Small intestine (tissue), 7 donors: Measurements from ENCODE around the gene ZNF511. TPM values are rescaled to one million over a fixed set of nuclear protein-coding genes. Genes with fewer than 3 reads are reported as not detected.
"Not testable (repeated sequence)": the region's sequence is repeated elsewhere in the genome, so short reads cannot be mapped to it uniquely, and the experiment has no call there.

Source experiments
- DNase-seq, 2 donors: peaks; one replicate each; pipeline versions ENCODE4 v3.0.0 to v3.0.0-alpha.2; 2013
- FAIRE-seq: peaks from 2 replicates; lab custom pipeline; 2012; peaks lifted over from hg19 to GRCh38; lab: Jason Lieb, UNC
- H3K27ac ChIP-seq, 3 donors: one replicate each; pipeline ENCODE4 v1.5.1; 2013; ENCODE audit warnings: low read length in 2 of 3, mild to moderate bottlenecking in 2 of 3, control low read depth in 1 of 3, inconsistent platforms in 1 of 3, low read depth in 1 of 3, moderate library complexity in 1 of 3
- H3K27me3 ChIP-seq, 3 donors: one replicate each; pipeline ENCODE4 v1.6.1; 2013; ENCODE audit warnings: low read length in 3 of 3, inconsistent platforms in 1 of 3; ENCODE audit not compliant: control insufficient read depth in 3 of 3, insufficient read depth in 3 of 3
- H3K36me3 ChIP-seq, 3 donors: one replicate each; pipeline ENCODE4 v1.6.1; 2013; ENCODE audit warnings: low read length in 3 of 3, inconsistent platforms in 1 of 3, low read depth in 1 of 3, mild to moderate bottlenecking in 1 of 3, moderate library complexity in 1 of 3; ENCODE audit not compliant: control insufficient read depth in 3 of 3, insufficient read depth in 2 of 3
- H3K4me1 ChIP-seq, 3 donors: one replicate each; pipeline ENCODE4 v1.6.1; 2013; ENCODE audit warnings: low read length in 2 of 3, inconsistent platforms in 1 of 3, low read depth in 1 of 3, mild to moderate bottlenecking in 1 of 3, moderate library complexity in 1 of 3; ENCODE audit not compliant: control insufficient read depth in 3 of 3, insufficient read depth in 2 of 3
- H3K4me3 ChIP-seq, 3 donors: one replicate each; pipeline ENCODE4 v1.5.1; 2013; ENCODE audit warnings: low read length in 3 of 3, control low read depth in 1 of 3, inconsistent platforms in 1 of 3, low read depth in 1 of 3, mild to moderate bottlenecking in 1 of 3, moderate library complexity in 1 of 3
- H3K9me3 ChIP-seq, 2 donors: one replicate each; pipeline ENCODE4 v1.6.1; 2013; ENCODE audit warnings: low read depth in 1 of 2, low read length in 1 of 2; ENCODE audit not compliant: control insufficient read depth in 2 of 2, insufficient read depth in 1 of 2
- WGBS, 3 donors: extraction: QIAGEN DNeasy Blood & Tissue Kit; methylation state at CpG; one replicate each; pipeline ENCODE4 v1.1.7; 2013; 5-methylcytosine and 5-hydroxymethylcytosine counted together
- polyA plus RNA-seq, 4 donors: library from polyadenylated mRNA; stranded (reverse) in 3 of 4; unstranded in 1 of 4; fragments of 200-250 nt in 3 of 4; fragments of 120-200 nt in 1 of 4; gene quantifications; one replicate each; pipeline versions ENCODE4 v1.2.1 to v1.2.3, GENCODE V29; 2013
- donor health status: healthy with polysubstance abuse.
- donor health status: control.
- donor health status: control.
- donor health status: Bipolar disorder and iron deficiency.
- donor health status: healthy.

The ZNF511 gene
- polyA plus RNA-seq, 4 donors = 21.8 to 61.5 (median 48.8) TPM

GRCh38 chr10:133316732-133317131 is 8.0 kb downstream of the ZNF511 start:
- Histone ChIP-seq H3K4me3 (no peak overlapping the region), H3K36me3 (peaks cover 0 to 18% (median 4%) of the 10 kb centered on the region in 3 donors), H3K4me1 (no peaks in the 10 kb centered on the region), H3K27me3 (peaks cover 0 to 6% (median 5%) of the 10 kb centered on the region in 3 donors), H3K27ac (no peak overlapping the region), H3K9me3 (no peaks in the 10 kb centered on the region)
- DNase-seq (no peak), FAIRE-seq (no peak)
- WGBS, 3 donors = 82 to 86% (median 83%) methylated on average over 7 of the region's 7 CpGs

GRCh38 chr10:133318494-133319127 is 9.9 kb downstream of the ZNF511 start:
- no peak overlapping the region for H3K27ac ChIP-seq
- WGBS, 3 donors = 6 to 11% (median 9%) methylated on average over 42 to 51 of the region's 51 CpGs
- H3K4me1 ChIP-seq = no peaks in the 10 kb centered on the region
- no peak for FAIRE-seq
- DNase-seq = peak; percentile 49 to 81
- H3K27me3 ChIP-seq = peaks cover 0 to 6% (median 5%) of the 10 kb centered on the region in 3 donors
- H3K9me3 ChIP-seq = no peaks in the 10 kb centered on the region
- peak overlapping the region; percentile 5 to 34 (median 27) for H3K4me3 ChIP-seq
- H3K36me3 ChIP-seq = no peaks in the 10 kb centered on the region

GRCh38 chr10:133320852-133321422 is 12.2 kb downstream of the ZNF511 start:
- H3K9me3 ChIP-seq, H3K36me3 ChIP-seq, H3K4me1 ChIP-seq, FAIRE-seq, DNase-seq, H3K27ac ChIP-seq, H3K4me3 ChIP-seq: not testable (repeated sequence)
- 93 to 97% (median 96%) methylated on average over 6 of the region's 6 CpGs for WGBS, 3 donors
- H3K27me3 ChIP-seq = peaks cover 0 to 17% (median 10%) of the 10 kb centered on the region in 3 donors

GRCh38 chr10:133322064-133322709 is 13.5 kb downstream of the ZNF511 start:
- H3K9me3 ChIP-seq, FAIRE-seq: not testable (repeated sequence)
- WGBS, 3 donors = 72 to 76% (median 73%) methylated on average over 11 to 12 of the region's 14 CpGs

GRCh38 chr10:133324198-133324792 is 15.6 kb downstream of the ZNF511 start:
- H3K4me1 ChIP-seq = peaks cover 0 to 10% (median 3%) of the 10 kb centered on the region in 3 donors
- DNase-seq (peak; percentile 87 to 90), FAIRE-seq (no peak)
- H3K4me3 ChIP-seq = peak overlapping the region in 2 of 3 donors; percentile 31 to 40
- H3K27me3 ChIP-seq = peaks cover 3 to 48% (median 30%) of the 10 kb centered on the region in 3 donors
- H3K9me3 ChIP-seq = peaks cover 0 to 2% of the 10 kb centered on the region in 2 donors
- H3K27ac ChIP-seq = peak overlapping the region in 1 of 3 donors; percentile 69
- no peaks in the 10 kb centered on the region for H3K36me3 ChIP-seq
- 2 to 7% (median 5%) methylated on average over 9 to 13 of the region's 13 CpGs for WGBS, 3 donors

More at GRCh38 chr10:133322064-133322709, 13.5 kb downstream of the ZNF511 start:
- H3K27me3 ChIP-seq = peaks cover 0 to 30% (median 18%) of the 10 kb centered on the region in 3 donors
- DNase-seq, H3K4me3 ChIP-seq, H3K27ac ChIP-seq, H3K4me1 ChIP-seq, H3K36me3 ChIP-seq: not testable (repeated sequence)

GRCh38 chr10:133324857-133325260 is 16.1 kb downstream of the ZNF511 start:
- no peak for DNase-seq
- Histone ChIP-seq H3K4me1 (peaks cover 0 to 11% (median 3%) of the 10 kb centered on the region in 3 donors), H3K36me3 (no peaks in the 10 kb centered on the region), H3K9me3 (peaks cover 0 to 2% of the 10 kb centered on the region in 2 donors), H3K27me3 (peaks cover 3 to 49% (median 33%) of the 10 kb centered on the region in 3 donors), H3K4me3 (peak overlapping the region in 1 of 3 donors; percentile 2), H3K27ac (no peak overlapping the region)
- FAIRE-seq = no peak
- 11 to 20% (median 13%) methylated on average over 10 to 20 of the region's 20 CpGs for WGBS, 3 donors

GRCh38 chr10:133325440-133326222 is 16.9 kb downstream of the ZNF511 start:
- peak overlapping the region; percentile 13 to 41 (median 28) for H3K4me3 ChIP-seq
- H3K36me3 ChIP-seq = no peaks in the 10 kb centered on the region
- H3K27ac ChIP-seq = no peak overlapping the region
- peaks cover 0 to 13% (median 3%) of the 10 kb centered on the region in 3 donors for H3K4me1 ChIP-seq
- peaks cover 3 to 51% (median 31%) of the 10 kb centered on the region in 3 donors for H3K27me3 ChIP-seq
- peaks cover 0 to 2% of the 10 kb centered on the region in 2 donors for H3K9me3 ChIP-seq
- FAIRE-seq = no peak
- WGBS, 3 donors = 2 to 3% (median 2%) methylated on average over 58 to 91 of the region's 91 CpGs
- DNase-seq = peak in 1 of 2 donors; percentile 36
